GM21825 (cell line): ENCODE results near the gene NKX6-1.

Source experiments
- ATAC-seq: cut with Tn5 transposase; IDR thresholded peaks from one replicate; pipeline ENCODE4 v1.9.1; 2021; ENCODE audit warnings: mild to moderate bottlenecking, moderate library complexity; ENCODE audit not compliant: unreplicated experiment

NKX6-1 gene

GRCh38 chr4:84479663-84480062, 19.4 kb downstream of the NKX6-1 start:
- no peak for ATAC-seq

- no peak for ATAC-seq
These were observed 21.4 kb downstream of the NKX6-1 start for GRCh38 chr4:84477738-84478137.

- no peak for ATAC-seq
These were observed 25.0 kb downstream of the NKX6-1 start for GRCh38 chr4:84474107-84474506.

GRCh38 chr4:84472154-84472553, 26.9 kb downstream of the NKX6-1 start:
- no peak for ATAC-seq

- ATAC-seq, result no peak
These were observed 28.8 kb downstream of the NKX6-1 start for GRCh38 chr4:84470204-84470785.

- no peak for ATAC-seq
These were observed 31.5 kb downstream of the NKX6-1 start for GRCh38 chr4:84467601-84468000.

GRCh38 chr4:84459783-84460182, 39.3 kb downstream of the NKX6-1 start:
- no peak for ATAC-seq

GRCh38 chr4:84456157-84456556, 42.9 kb downstream of the NKX6-1 start:
- no peak for ATAC-seq

GRCh38 chr4:84455697-84456096, 43.4 kb downstream of the NKX6-1 start:
- no peak for ATAC-seq

- no peak for ATAC-seq
These were observed 47.5 kb downstream of the NKX6-1 start for GRCh38 chr4:84451546-84451945.

GRCh38 chr4:84443523-84443922, 55.6 kb downstream of the NKX6-1 start:
- ATAC-seq, result no peak

- ATAC-seq, result no peak
These were observed 56.3 kb downstream of the NKX6-1 start for GRCh38 chr4:84442778-84443177.
